HCT116 (cell line): ENCODE results near the gene BTNL2.

Source experiments
- CTCF ChIP-seq, 3 experiments: fragments of 200-600 bp in 1 of 3; sonication (generic) in 1 of 3; IDR thresholded peaks in 2 of 3; conservative IDR thresholded peaks in 1 of 3; 2 replicates each; pipeline ENCODE4 v1.5.1; 2012 to 2017; ENCODE audit warnings: low read depth in 2 of 3, low read length in 2 of 3, antibody characterized with exemption in 1 of 3, borderline replicate concordance in 1 of 3, control low read depth in 1 of 3, mild to moderate bottlenecking in 1 of 3, mixed read lengths in 1 of 3, mixed run types in 1 of 3, moderate library complexity in 1 of 3; ENCODE audit not compliant: insufficient read depth in 1 of 3
- EZH2 ChIP-seq: fragments of 200-600 bp; sonication (generic); IDR thresholded peaks from 2 replicates; pipeline ENCODE4 v1.6.1; 2017; ENCODE audit warnings: antibody characterized with exemption, mixed run types
- EZH2phosphoT487 ChIP-seq: fragments of 200-600 bp; IDR thresholded peaks from 2 replicates; pipeline ENCODE4 v1.6.1; 2018; ENCODE audit warnings: antibody characterized with exemption, borderline replicate concordance
- POLR2A ChIP-seq: IDR thresholded peaks from 2 replicates; pipeline ENCODE4 v1.7.0; 2011; ENCODE audit warnings: borderline replicate concordance; ENCODE audit not compliant: insufficient read depth, insufficient read length; ENCODE audit errors: extremely low read depth
- POLR2AphosphoS5 ChIP-seq: IDR thresholded peaks from 2 replicates; pipeline ENCODE4 v1.6.1; 2011; ENCODE audit warnings: mild to moderate bottlenecking, low read depth, low read length, moderate library complexity
- REST ChIP-seq: IDR thresholded peaks from 2 replicates; pipeline ENCODE4 v1.6.1; 2012; ENCODE audit warnings: low read depth
- SIN3A ChIP-seq: IDR thresholded peaks from 2 replicates; pipeline ENCODE4 v1.6.1; 2012; ENCODE audit warnings: low read depth
- SP1 ChIP-seq: IDR thresholded peaks from 2 replicates; pipeline ENCODE4 v1.6.1; 2012; ENCODE audit warnings: low read depth

- TF ChIP-seq SIN3A (no peak), CTCF (IDR thresholded peaks at IDR 0.05 in 2 of 3, conservative IDR thresholded peaks at IDR 0.05 in 1 of 3; ENCODE audit: borderline replicate concordance in 1 of 3, insufficient read depth in 1 of 3, low read depth in 2 of 3, low read length in 2 of 3) (no peak), EZH2 (no peak), POLR2A (no peak), POLR2AphosphoS5 (no peak), SP1 (no peak), REST (no peak), EZH2phosphoT487 (no peak)
Observed at GRCh38 chr6:32367644-32368043, 39.3 kb downstream of the BTNL2 start.
